K562 (cell line): ENCODE results near the gene TTC39C. TPM values are rescaled to one million over a fixed set of nuclear protein-coding genes. Genes with fewer than 3 reads are reported as not detected.

Source experiments
- ATAC-seq: fragments of 200-7000 bp; cut with Tn5 transposase; 3 replicates; pipeline ENCODE4 v1.9.1; 2020; ENCODE audit warnings: moderate library complexity
- BruUV-seq: library from RNA; stranded (reverse); fragments of 400-500 nt; replicated peaks from 2 replicates; lab custom pipeline; 2021; lab: Mats Ljungman, UMichigan
- CTCF ChIA-PET: fragments of 300-600 bp; formaldehyde crosslinking; extraction: SDS; loops from one replicate; lab custom pipeline; 2021; ENCODE audit warnings: low intra/inter-chr PET ratio; lab: Yijun Ruan, JAX
- POLR2A ChIA-PET: fragments of 300-600, 350-650 bp; sonication (Branson Sonifier 250); formaldehyde crosslinking; extraction: SDS; loops from one replicate; lab custom pipeline; 2021; ENCODE audit warnings: antibody characterized with exemption, inconsistent platforms; lab: Yijun Ruan, JAX
- DNase-seq, 4 experiments: peaks; one replicate each; pipeline versions ENCODE4 v3.0.0 to v3.0.0-alpha.2; 2011 to 2018; ENCODE audit warnings: low spot score in 3 of 4, mixed read lengths in 3 of 4; ENCODE audit errors: extremely low read depth in 1 of 4
- FAIRE-seq: peaks from 2 replicates; lab custom pipeline; 2011; peaks lifted over from hg19 to GRCh38; lab: Jason Lieb, UNC
- H2AFZ ChIP-seq: 2 replicates; pipeline ENCODE4 v1.6.0; 2011; ENCODE audit warnings: low read depth, low read length, control low read depth, inconsistent platforms
- H3K27ac ChIP-seq: fragments of 200-600 bp; 3 replicates; pipeline ENCODE4 v1.8.0; 2011; ENCODE audit warnings: low read depth, mild to moderate bottlenecking, control low read depth, inconsistent platforms, low read length, moderate library complexity, mixed read lengths; ENCODE audit errors: extremely low read depth
- H3K27me3 ChIP-seq, 2 experiments: fragments of 300-600 bp in 1 of 2; 2 replicates in 1 of 2; 3 replicates in 1 of 2; pipeline versions ENCODE4 v1.6.0 to v1.8.0; 2011; ENCODE audit warnings: inconsistent platforms in 2 of 2, low read length in 2 of 2, mild to moderate bottlenecking in 1 of 2, mixed read lengths in 1 of 2, moderate library complexity in 1 of 2; ENCODE audit not compliant: control insufficient read depth in 2 of 2, insufficient read depth in 2 of 2
- H3K36me3 ChIP-seq: fragments of 300-600 bp; 3 replicates; pipeline ENCODE4 v1.8.0; 2011; ENCODE audit warnings: mild to moderate bottlenecking, low read length, inconsistent platforms; ENCODE audit not compliant: control insufficient read depth, insufficient read depth
- H3K4me1 ChIP-seq, 2 experiments: fragments of 200-600 bp in 1 of 2; replicated peaks in 1 of 2; 2 replicates in 1 of 2; 3 replicates in 1 of 2; pipeline versions ENCODE4 v1.5.1 to v1.8.0; 2011; ENCODE audit warnings: inconsistent platforms in 2 of 2, low read length in 2 of 2, mild to moderate bottlenecking in 1 of 2, mixed read lengths in 1 of 2, moderate library complexity in 1 of 2; ENCODE audit not compliant: control insufficient read depth in 2 of 2, insufficient read depth in 2 of 2
- H3K4me2 ChIP-seq: 2 replicates; pipeline ENCODE4 v1.6.1; 2011; ENCODE audit warnings: low read length, control low read depth, inconsistent platforms, mixed read lengths; ENCODE audit not compliant: insufficient read depth
- H3K4me3 ChIP-seq: fragments of 200-600 bp; sonication (generic), shearing (Covaris generic); 2 replicates; pipeline ENCODE4 v1.5.1; 2016; ENCODE audit warnings: control low read depth, inconsistent platforms
- H3K79me2 ChIP-seq: fragments of 200-600 bp; 3 replicates; pipeline ENCODE4 v1.8.0; 2011; ENCODE audit warnings: low read length, inconsistent platforms; ENCODE audit not compliant: control insufficient read depth, insufficient read depth
- H3K9ac ChIP-seq, 2 experiments: 2 replicates each; pipeline versions ENCODE4 v1.6.0 to v1.6.1; 2011; ENCODE audit warnings: low read depth in 2 of 2, low read length in 2 of 2, control low read depth in 1 of 2, inconsistent platforms in 1 of 2, mild to moderate bottlenecking in 1 of 2, mixed read lengths in 1 of 2; ENCODE audit not compliant: insufficient read depth in 1 of 2
- H3K9me1 ChIP-seq: one replicate; pipeline ENCODE4 v1.6.0; 2011; ENCODE audit warnings: inconsistent platforms, mild to moderate bottlenecking, low read length, moderate library complexity; ENCODE audit not compliant: control insufficient read depth, insufficient read depth
- H3K9me3 ChIP-seq: replicated peaks from 2 replicates; pipeline ENCODE4 v1.5.1; 2011; ENCODE audit warnings: low read depth, low read length, inconsistent platforms; ENCODE audit not compliant: control insufficient read depth, insufficient read depth
- H4K20me1 ChIP-seq: replicated peaks from 2 replicates; pipeline ENCODE4 v1.6.1; 2011; ENCODE audit warnings: low read length, inconsistent platforms, mixed read lengths; ENCODE audit not compliant: control insufficient read depth, insufficient read depth
- CGGBP1 ChIP-seq: fragments of 250-450 bp; sonication (Bioruptor Pico); IDR thresholded peaks from 2 replicates; pipeline ENCODE4 v1.9.0; 2021; ENCODE audit warnings: mild to moderate bottlenecking
- DIDO1 ChIP-seq: fragments of 450-650 bp; IDR thresholded peaks from 2 replicates; pipeline ENCODE4 v1.6.1; 2016; ENCODE audit warnings: low read depth, missing biosample characterization, missing genetic modification characterization
- HEY1 ChIP-seq: fragments of 250-450 bp; sonication (Bioruptor Pico); IDR thresholded peaks from 2 replicates; pipeline ENCODE4 v1.5.0; 2020; ENCODE audit warnings: mild to moderate bottlenecking, moderate library complexity, borderline replicate concordance
- JUND ChIP-seq, 2 experiments: IDR thresholded peaks; 2 replicates in 1 of 2; 3 replicates in 1 of 2; pipeline ENCODE4 v1.6.1; 2011; ENCODE audit warnings: borderline replicate concordance in 2 of 2, low read depth in 2 of 2, low read length in 2 of 2, improper control_type of control experiment in 1 of 2, missing biosample characterization in 1 of 2, missing genetic modification characterization in 1 of 2, missing genetic modification reagents in 1 of 2
- MAFG ChIP-seq: fragments of 450-650 bp; conservative IDR thresholded peaks from 2 replicates; pipeline ENCODE4 v1.6.1; 2016; ENCODE audit warnings: missing genetic modification characterization, missing compliant biosample characterization
- NCOA6 ChIP-seq: fragments of 450-650 bp; IDR thresholded peaks from 2 replicates; pipeline ENCODE4 v1.6.1; 2017; ENCODE audit warnings: mild to moderate bottlenecking
- NR4A1 ChIP-seq, 2 experiments: fragments of 250-450 bp in 1 of 2; fragments of 450-650 bp in 1 of 2; sonication (Bioruptor Pico) in 1 of 2; IDR thresholded peaks; 2 replicates each; pipeline versions ENCODE4 v1.4.0 to v1.6.1; 2016 to 2020; ENCODE audit warnings: mild to moderate bottlenecking in 2 of 2, missing compliant biosample characterization in 1 of 2, missing genetic modification characterization in 1 of 2, moderate library complexity in 1 of 2
- PCBP1 ChIP-seq: fragments of 200-400 bp; formaldehyde crosslinking; IDR thresholded peaks from 2 replicates; pipeline ENCODE4 v1.6.1; 2018; ENCODE audit warnings: mild to moderate bottlenecking, low read depth, low read length; ENCODE audit not compliant: poor library complexity, severe bottlenecking
- POU5F1 ChIP-seq: fragments of 150-350 bp; IDR thresholded peaks from 2 replicates; pipeline ENCODE4 v1.6.1; 2014; ENCODE audit warnings: borderline replicate concordance, low read length, low read depth, mild to moderate bottlenecking; ENCODE audit not compliant: partially characterized antibody
- SIX5 ChIP-seq, 2 experiments: IDR thresholded peaks; 2 replicates each; pipeline ENCODE4 v1.6.1; 2011; ENCODE audit warnings: low read length in 2 of 2, borderline replicate concordance in 1 of 2, low read depth in 1 of 2, mild to moderate bottlenecking in 1 of 2, moderate library complexity in 1 of 2; ENCODE audit not compliant: insufficient read depth in 1 of 2
- SREBF1 ChIP-seq: fragments of 150-350 bp; IDR thresholded peaks from 2 replicates; pipeline ENCODE4 v1.6.1; 2014; ENCODE audit warnings: antibody characterized with exemption, low read depth, low read length, borderline replicate concordance
- ZBTB9 ChIP-seq: fragments of 450-650 bp; formaldehyde crosslinking; IDR thresholded peaks from 2 replicates; pipeline ENCODE4 v1.4.0; 2020; ENCODE audit warnings: mild to moderate bottlenecking, moderate library complexity
- ZNF668 ChIP-seq: fragments of 250-450 bp; sonication (Bioruptor Pico); IDR thresholded peaks from 2 replicates; pipeline ENCODE4 v1.8.0; 2022; ENCODE audit warnings: mild to moderate bottlenecking, inconsistent platforms
- WGBS: fragments of 100-300 bp; shearing (Covaris generic); methylation state at CpG from one replicate; pipeline ENCODE4 v1.1.6; 2016; ENCODE audit warnings: low coverage, mixed read lengths; ENCODE audit not compliant: insufficient coverage; ENCODE audit errors: missing lambda C conversion rate; 5-methylcytosine and 5-hydroxymethylcytosine counted together
- in situ Hi-C: fragments of 300-500 bp; cut with MboI; formaldehyde crosslinking; loops from 4 replicates; pipeline ENCODE4 v1.15.0; 2018; ENCODE audit warnings: inconsistent platforms, mixed read lengths
- intact Hi-C: fragments of 100-400 bp; cut with micrococcal nuclease; formaldehyde crosslinking; loops from 2 replicates; pipeline ENCODE4 v1.14.2; 2022
- polyA plus RNA-seq, 8 experiments: library from polyadenylated mRNA; depleted of rRNA in 4 of 8; stranded (reverse) in 5 of 8; unstranded in 3 of 8; fragments of >200 nt; fragmentation: Nextera tagmentation in 2 of 8; fragmentation: Illumina TruSeq in 1 of 8; extraction: Ambion mirVana in 2 of 8; extraction: Trizol in 1 of 8; gene quantifications; 2 replicates each; pipeline versions ENCODE4 v1.2.1 to v1.2.3, GENCODE V29; 2011 to 2014; ENCODE audit warnings: inconsistent platforms in 1 of 8, missing spikeins in 1 of 8
- total RNA-seq, 7 experiments: library from RNA; depleted of rRNA in 6 of 7; stranded (reverse); fragments of >200 nt in 6 of 7; fragmentation: Illumina TruSeq in 2 of 7; extraction: Trizol in 2 of 7; gene quantifications; 2 replicates each; pipeline versions ENCODE4 v1.2.1 to v1.2.3, GENCODE V29; 2011 to 2021; ENCODE audit warnings: low replicate concordance in 1 of 7

The TTC39C gene
- total and polyA plus RNA-seq, 9 of the 15 experiments (the other 6 are each of a cell fraction or from before 2014, with no cell fraction given), result 0.01 to 0.58 (median 0.18) TPM; not detected in 5

GRCh38 chr18:24104486-24104885 is 89.9 kb downstream of the TTC39C start:
- Histone ChIP-seq H3K79me2 (no peaks in the 10 kb centered on the region), H3K27ac (no peak overlapping the region), H3K36me3 (no peaks in the 10 kb centered on the region), H3K4me1 (no peaks in the 10 kb centered on the region), H3K27me3 (no peaks in the 10 kb centered on the region), H3K9me1 (no peaks in the 10 kb centered on the region), H3K4me2 (no peak overlapping the region), H4K20me1 (no peaks in the 10 kb centered on the region), H3K9me3 (no peaks in the 10 kb centered on the region), H3K9ac (no peak overlapping the region), H3K4me3 (no peak overlapping the region), H2AFZ (no peak overlapping the region)
- POLR2A ChIA-PET, result interaction anchor here (0.6 to 0.8 kb wide), 2 partner anchors 16 to 109 kb away, joined by 3 read pairs; no protein-coding TSS in a partner anchor
- ATAC-seq, result no peak
- in situ Hi-C loops (no loop called here), intact Hi-C loops (no loop called here)
- DNase-seq, result no peak
- BruUV-seq, result no TSS peak
- CTCF ChIA-PET, result no interaction called here
- 0% methylated on average over 4 of the region's 4 CpGs for WGBS
- no peak for FAIRE-seq
- TF ChIP-seq ZNF668 (CRISPR knock-in tag) (no peak), MAFG (tag) (no peak), JUND (IDR thresholded peaks at IDR 0.05; ENCODE audit: borderline replicate concordance, low read depth, low read length) (no peak), JUND (tag; IDR thresholded peaks at IDR 0.05; ENCODE audit: borderline replicate concordance, low read depth, low read length) (no peak), POU5F1 (no peak), NR4A1 (CRISPR knock-in tag; IDR thresholded peaks at IDR 0.05) (no peak), NR4A1 (tag; IDR thresholded peaks at IDR 0.05) (no peak), SIX5 (IDR thresholded peaks at IDR 0.05; ENCODE audit: borderline replicate concordance in 1 of 2, insufficient read depth in 1 of 2, low read depth in 1 of 2, low read length in 2 of 2) (no peak), CGGBP1 (CRISPR knock-in tag) (no peak), DIDO1 (tag) (no peak), PCBP1 (no peak), ZBTB9 (no peak), HEY1 (no peak), SREBF1 (no peak), NCOA6 (no peak)
